ENCODE results near the gene TTC23. TPM values are rescaled to one million over a fixed set of nuclear protein-coding genes. Genes with fewer than 3 reads are reported as not detected.

Gene TTC23
- total and polyA plus RNA-seq, 2 donors (not counting 3 experiments of a cell fraction or from before 2014, with no cell fraction given): 4.1 to 27.3 TPM

- no peak overlapping the region for H3K27ac ChIP-seq (ENCODE audit: insufficient read depth, low read depth, low read length)
- H3K9me1 ChIP-seq (replicated peaks; ENCODE audit: control insufficient read depth, extremely low read depth, insufficient read depth, low read length): no peaks in the 10 kb centered on the region
- CTCF ChIA-PET: no interaction called here
- DNase-seq (ENCODE audit: low read depth, low spot score): no peak
- H3K36me3 ChIP-seq (ENCODE audit: control insufficient read depth in 2 of 2, extremely low read depth in 1 of 2, insufficient read depth in 2 of 2, low read length in 2 of 2): peaks cover 0 to under 1% of the 10 kb centered on the region in 2 experiments
- dilution Hi-C loops (cut with MboI; ENCODE audit: extremely low pct_ligation_motif_present, low sequenced_read_pairs) (no loop called here), intact Hi-C loops (cut with micrococcal nuclease) (no loop called here)
- peaks cover 13% of the 10 kb centered on the region for H3K4me1 ChIP-seq (ENCODE audit: control insufficient read depth, extremely low read depth, insufficient read depth, low read length)
- POLR2A ChIA-PET: no interaction called here
- H3K4me2 ChIP-seq (ENCODE audit: insufficient read depth, low read length): no peak overlapping the region
- H3K27me3 ChIP-seq (ENCODE audit: control insufficient read depth in 2 of 2, insufficient read depth in 2 of 2, low read length in 2 of 2): no peaks in the 10 kb centered on the region
- TF ChIP-seq JUN (IDR thresholded peaks at IDR 0.05; ENCODE audit: borderline replicate concordance, insufficient read depth, insufficient read length, low read depth) (no peak), MAX (IDR thresholded peaks at IDR 0.05; ENCODE audit: insufficient read depth, insufficient read length) (no peak), MYC (IDR thresholded peaks at IDR 0.05; ENCODE audit: low read depth, low read length) (no peak), GATA2 (IDR thresholded peaks at IDR 0.05; ENCODE audit: insufficient read depth, insufficient read length, low read depth, low read length) (no peak)
- no peak overlapping the region for H2AFZ ChIP-seq (ENCODE audit: low read depth, low read length)
- H3K9me3 ChIP-seq (replicated peaks; ENCODE audit: control insufficient read depth, insufficient read depth, low read length): no peaks in the 10 kb centered on the region
- H4K20me1 ChIP-seq (replicated peaks; ENCODE audit: control insufficient read depth, extremely low read depth, insufficient read depth, low read length): no peaks in the 10 kb centered on the region
- no peak overlapping the region for H3K4me3 ChIP-seq (replicated peaks in 1 of 3; ENCODE audit: insufficient read depth in 1 of 3, low read depth in 1 of 3, low read length in 3 of 3)
- H3K79me2 ChIP-seq (ENCODE audit: control insufficient read depth, insufficient read depth, low read length): no peaks in the 10 kb centered on the region
- BruUV-seq (replicated peaks): no TSS peak
- FAIRE-seq: no peak
- H3K9ac ChIP-seq (replicated peaks; ENCODE audit: extremely low read depth, insufficient read depth, low read length): no peak overlapping the region
Observed at GRCh38 chr15:99168601-99169580, 80.5 kb downstream of the TTC23 start.

GRCh38 chr15:99167640-99168039 lies 81.7 kb downstream of the TTC23 start:
- CTCF ChIA-PET: no interaction called here
- Histone ChIP-seq H3K4me3 (replicated peaks in 1 of 3; ENCODE audit: insufficient read depth in 1 of 3, low read depth in 1 of 3, low read length in 3 of 3) (no peak overlapping the region), H3K4me1 (ENCODE audit: control insufficient read depth, extremely low read depth, insufficient read depth, low read length) (peaks cover 13% of the 10 kb centered on the region), H3K9ac (replicated peaks; ENCODE audit: extremely low read depth, insufficient read depth, low read length) (no peak overlapping the region), H3K9me3 (replicated peaks; ENCODE audit: control insufficient read depth, insufficient read depth, low read length) (no peaks in the 10 kb centered on the region), H3K36me3 (ENCODE audit: control insufficient read depth in 2 of 2, extremely low read depth in 1 of 2, insufficient read depth in 2 of 2, low read length in 2 of 2) (no peaks in the 10 kb centered on the region), H4K20me1 (replicated peaks; ENCODE audit: control insufficient read depth, extremely low read depth, insufficient read depth, low read length) (no peaks in the 10 kb centered on the region), H3K9me1 (replicated peaks; ENCODE audit: control insufficient read depth, extremely low read depth, insufficient read depth, low read length) (no peaks in the 10 kb centered on the region), H3K27ac (ENCODE audit: insufficient read depth, low read depth, low read length) (no peak overlapping the region), H3K4me2 (ENCODE audit: insufficient read depth, low read length) (no peak overlapping the region), H2AFZ (ENCODE audit: low read depth, low read length) (no peak overlapping the region), H3K27me3 (ENCODE audit: control insufficient read depth in 2 of 2, insufficient read depth in 2 of 2, low read length in 2 of 2) (no peaks in the 10 kb centered on the region), H3K79me2 (ENCODE audit: control insufficient read depth, insufficient read depth, low read length) (no peaks in the 10 kb centered on the region)
- no TSS peak for BruUV-seq (replicated peaks)
- dilution Hi-C loops (cut with MboI; ENCODE audit: extremely low pct_ligation_motif_present, low sequenced_read_pairs): no loop called here
- TF ChIP-seq JUN (IDR thresholded peaks at IDR 0.05; ENCODE audit: borderline replicate concordance, insufficient read depth, insufficient read length, low read depth) (no peak), POLR2A (IDR thresholded peaks at IDR 0.05; ENCODE audit: low read depth, low read length) (no peak), FOS (IDR thresholded peaks at IDR 0.05; ENCODE audit: borderline replicate concordance, insufficient read depth, low read length) (no peak), MAX (IDR thresholded peaks at IDR 0.05; ENCODE audit: insufficient read depth, insufficient read length) (no peak), POLR2AphosphoS5 (IDR thresholded peaks at IDR 0.05; ENCODE audit: insufficient read depth, low read depth, low read length) (no peak), EZH2 (IDR thresholded peaks at IDR 0.05; ENCODE audit: borderline replicate concordance, low read depth, low read length, severe bottlenecking) (no peak), CTCF (IDR thresholded peaks at IDR 0.05; ENCODE audit: extremely low read depth in 1 of 2, insufficient read depth in 1 of 2, low read depth in 1 of 2, low read length in 2 of 2) (no peak), GATA2 (IDR thresholded peaks at IDR 0.05; ENCODE audit: insufficient read depth, insufficient read length, low read depth, low read length) (no peak), MYC (IDR thresholded peaks at IDR 0.05; ENCODE audit: low read depth, low read length) (no peak)
- FAIRE-seq (no peak), DNase-seq (ENCODE audit: low read depth, low spot score) (no peak)
- intact Hi-C loops (cut with micrococcal nuclease): loop anchor here (2.0 kb wide), 2 partner anchors 45 kb away; no protein-coding TSS in a partner anchor
- POLR2A ChIA-PET: no interaction called here

Measured in endothelial cell of umbilical vein (primary cell).